Natural killer cell (primary cell): ENCODE results near the gene CYTH4. TPM values are rescaled to one million over a fixed set of nuclear protein-coding genes. Genes with fewer than 3 reads are reported as not detected.

ENCODE experiments used
- ATAC-seq, 3 donors: fragments of 150-1000 bp in 2 of 3; fragments of 200-7000 bp in 1 of 3; cut with Tn5 transposase; 1 replicate in 1 of 3; 2 replicates in 2 of 3; pipeline ENCODE4 v1.10.0; 2021; ENCODE audit warnings: mild to moderate bottlenecking in 2 of 3, moderate library complexity in 2 of 3
- DNase-seq, 2 donors: peaks; one replicate each; pipeline versions ENCODE4 v3.0.0 to v3.0.0-alpha.2; 2013 to 2021; ENCODE audit warnings: mixed read lengths in 1 of 2
- H3K27ac ChIP-seq: one replicate; pipeline ENCODE4 v1.5.1; 2013; ENCODE audit warnings: mild to moderate bottlenecking, low read length
- H3K27me3 ChIP-seq: one replicate; pipeline ENCODE4 v1.6.1; 2013; ENCODE audit warnings: low read length; ENCODE audit not compliant: control insufficient read depth, insufficient read depth
- H3K36me3 ChIP-seq: one replicate; pipeline ENCODE4 v1.6.1; 2013; ENCODE audit warnings: low read length; ENCODE audit not compliant: control insufficient read depth, insufficient read depth
- H3K4me1 ChIP-seq: one replicate; pipeline ENCODE4 v1.6.1; 2013; ENCODE audit warnings: low read length; ENCODE audit not compliant: control insufficient read depth, insufficient read depth
- H3K4me3 ChIP-seq: one replicate; pipeline ENCODE4 v1.5.1; 2013; ENCODE audit warnings: low read length
- H3K9me3 ChIP-seq: one replicate; pipeline ENCODE4 v1.6.1; 2013; ENCODE audit warnings: low read length; ENCODE audit not compliant: control insufficient read depth, insufficient read depth
- H3K27ac Mint-ChIP-seq, 2 donors: one replicate each; pipeline ENCODE4 v1.8.0; 2022; ENCODE audit warnings: mild to moderate bottlenecking in 2 of 2, mixed read lengths in 2 of 2, moderate library complexity in 1 of 2
- H3K27me3 Mint-ChIP-seq, 2 donors: one replicate each; pipeline ENCODE4 v1.8.0; 2022; ENCODE audit warnings: low read depth in 2 of 2, mixed read lengths in 2 of 2
- H3K36me3 Mint-ChIP-seq: one replicate; pipeline ENCODE4 v1.8.0; 2022; ENCODE audit warnings: mixed read lengths
- H3K4me1 Mint-ChIP-seq, 2 donors: one replicate each; pipeline ENCODE4 v1.8.0; 2022; ENCODE audit warnings: mixed read lengths in 2 of 2
- H3K4me3 Mint-ChIP-seq: one replicate; pipeline ENCODE4 v1.8.0; 2022; ENCODE audit warnings: mild to moderate bottlenecking, moderate library complexity, mixed read lengths
- H3K9me3 Mint-ChIP-seq, 2 donors: one replicate each; pipeline ENCODE4 v1.8.0; 2022; ENCODE audit warnings: mixed read lengths in 2 of 2
- CTCF ChIP-seq: fragments of 200-600 bp; IDR thresholded peaks from one replicate; pipeline ENCODE4 v1.8.0; 2022; ENCODE audit warnings: antibody characterized with exemption
- WGBS: methylation state at CpG from one replicate; pipeline ENCODE4 v1.1.7; 2013; ENCODE audit warnings: missing lambda C conversion rate; ENCODE audit not compliant: insufficient coverage; 5-methylcytosine and 5-hydroxymethylcytosine counted together
- intact Hi-C: fragments of 100-400 bp; cut with micrococcal nuclease; formaldehyde crosslinking; loops from one replicate; pipeline ENCODE4 v1.14.2; 2022
- total RNA-seq, 4 donors: library from RNA; stranded (reverse); fragments of 120-200 nt in 1 of 4; gene quantifications; one replicate each; pipeline versions ENCODE4 v1.2.3 to v1.2.4, GENCODE V29; 2013 to 2022

The CYTH4 gene
- total RNA-seq, 3 donors from 2014 or later (not counting 1 experiment from before 2014, with no cell fraction given), result 219 to 260 (median 249) TPM

GRCh38 chr22:37254209-37254866 is 28.0 kb upstream of the CYTH4 start:
- Histone ChIP-seq H3K36me3 (no peaks in the 10 kb centered on the region), H3K9me3 (no peaks in the 10 kb centered on the region), H3K27me3 (no peaks in the 10 kb centered on the region), H3K27ac (no peak overlapping the region), H3K4me3 (no peak overlapping the region), H3K4me1 (peaks cover 6% of the 10 kb centered on the region)
- DNase-seq (no peak), ATAC-seq (no peak)
- Mint-ChIP-seq H3K27ac (no peak overlapping the region), H3K36me3 (no peaks in the 10 kb centered on the region), H3K4me1 (peaks cover 0 to under 1% of the 10 kb centered on the region in 2 donors), H3K4me3 (no peak overlapping the region), H3K9me3 (no peaks in the 10 kb centered on the region), H3K27me3 (peaks cover 0 to 9% of the 10 kb centered on the region in 2 donors)
- intact Hi-C loops, result no loop called here
- 100% methylated on average over 5 of the region's 5 CpGs for WGBS
- no peak for TF ChIP-seq CTCF

DNA sequence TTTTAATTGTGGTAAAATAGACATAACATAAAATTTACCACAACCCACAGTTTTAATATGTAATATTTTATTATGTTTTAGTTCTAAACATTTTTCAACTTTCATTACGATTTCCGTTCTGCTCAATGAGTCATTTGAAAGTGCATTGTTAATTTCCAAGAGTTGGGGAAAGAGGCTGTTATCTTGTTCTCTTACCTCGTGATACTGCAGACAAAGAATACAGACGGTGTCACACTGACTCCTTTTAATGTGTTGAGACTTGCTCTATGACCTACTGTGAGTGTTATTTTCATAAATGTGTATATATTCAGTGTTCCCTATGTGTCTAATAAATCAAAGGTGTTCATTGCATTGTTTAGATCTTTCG is 27.5 kb upstream of the CYTH4 start:
- Mint-ChIP-seq H3K27me3 (peaks cover 0 to 9% of the 10 kb centered on the region in 2 donors), H3K36me3 (no peaks in the 10 kb centered on the region), H3K4me1 (peaks cover 0 to 6% of the 10 kb centered on the region in 2 donors), H3K9me3 (no peaks in the 10 kb centered on the region), H3K27ac (no peak overlapping the region), H3K4me3 (no peak overlapping the region)
- no peak for TF ChIP-seq CTCF
- intact Hi-C loops, result no loop called here
- H3K4me1 ChIP-seq, result peaks cover 11% of the 10 kb centered on the region
- DNase-seq, result no peak
- H3K9me3 ChIP-seq, result no peaks in the 10 kb centered on the region
- WGBS, result 92% methylated on average over 4 of the region's 5 CpGs
- H3K27ac ChIP-seq, result no peak overlapping the region
- no peak for ATAC-seq
- no peak overlapping the region for H3K4me3 ChIP-seq
- no peaks in the 10 kb centered on the region for H3K27me3 ChIP-seq
- no peaks in the 10 kb centered on the region for H3K36me3 ChIP-seq

- H3K27me3 Mint-ChIP-seq, result peaks cover 0 to 9% of the 10 kb centered on the region in 2 donors
- intact Hi-C loops, result no loop called here
- peaks cover 3 to 11% of the 10 kb centered on the region in 2 donors for H3K4me1 Mint-ChIP-seq
- no peak overlapping the region for H3K27ac Mint-ChIP-seq
- DNase-seq (no peak), ATAC-seq (no peak)
- no peaks in the 10 kb centered on the region for H3K36me3 Mint-ChIP-seq
- H3K4me3 ChIP-seq, result no peak overlapping the region
- no peak overlapping the region for H3K27ac ChIP-seq
- no peaks in the 10 kb centered on the region for H3K36me3 ChIP-seq
- H3K9me3 ChIP-seq, result no peaks in the 10 kb centered on the region
- peak; percentile 17 for TF ChIP-seq CTCF
- H3K4me3 Mint-ChIP-seq, result no peak overlapping the region
- H3K27me3 ChIP-seq, result no peaks in the 10 kb centered on the region
- H3K4me1 ChIP-seq, result peaks cover 16% of the 10 kb centered on the region
- no peaks in the 10 kb centered on the region for H3K9me3 Mint-ChIP-seq
These were observed 26.7 kb upstream of the CYTH4 start for GRCh38 chr22:37255558-37256006.
